Measurements from ENCODE around the gene BRF1.
"Not testable (repeated sequence)": the region's sequence is repeated elsewhere in the genome, so short reads cannot be mapped to it uniquely, and the experiment has no call there.

BRF1 gene

DNA sequence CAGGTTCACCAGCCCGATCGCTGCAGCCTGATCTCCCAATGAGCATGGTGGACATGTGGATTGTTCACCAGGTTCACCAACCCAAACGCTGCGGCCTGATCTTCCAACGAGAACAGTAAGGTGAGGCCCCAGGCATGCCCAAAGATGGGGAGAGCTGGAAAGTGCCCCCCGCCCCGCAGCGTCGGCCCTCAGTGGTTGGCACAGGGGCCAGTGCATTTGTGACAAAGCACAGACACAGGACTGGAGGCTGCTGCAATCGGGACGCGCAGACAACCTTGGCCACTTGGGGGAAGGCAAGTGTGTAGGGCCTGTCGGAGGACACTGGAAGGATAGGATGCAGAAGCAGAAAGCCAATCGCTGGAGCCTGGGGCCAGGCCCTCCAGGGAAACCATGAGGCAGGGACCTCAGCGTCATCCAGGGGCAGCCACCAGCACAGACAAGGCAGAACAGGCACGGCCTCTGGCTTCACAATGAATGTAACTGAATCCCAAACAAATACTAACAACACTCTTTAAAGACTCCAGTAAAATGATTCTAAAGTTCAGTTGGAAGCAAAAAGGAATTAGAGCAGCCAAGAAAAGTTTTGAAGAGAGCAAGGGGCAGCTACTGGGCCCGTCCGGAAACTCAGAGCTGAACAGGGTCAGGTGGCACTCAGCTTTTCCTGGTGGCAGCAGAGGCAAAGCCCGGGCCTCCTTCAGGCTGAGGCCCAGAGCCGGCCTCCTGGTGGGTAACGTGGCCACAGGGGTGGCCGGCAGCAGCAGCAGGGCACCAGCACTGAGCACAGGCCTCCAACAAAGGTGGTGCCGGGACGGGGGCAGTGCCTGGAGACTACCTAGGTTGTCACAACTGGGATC is 13.3 kb downstream of the BRF1 start:
- DNase-seq, result no peak

DNA sequence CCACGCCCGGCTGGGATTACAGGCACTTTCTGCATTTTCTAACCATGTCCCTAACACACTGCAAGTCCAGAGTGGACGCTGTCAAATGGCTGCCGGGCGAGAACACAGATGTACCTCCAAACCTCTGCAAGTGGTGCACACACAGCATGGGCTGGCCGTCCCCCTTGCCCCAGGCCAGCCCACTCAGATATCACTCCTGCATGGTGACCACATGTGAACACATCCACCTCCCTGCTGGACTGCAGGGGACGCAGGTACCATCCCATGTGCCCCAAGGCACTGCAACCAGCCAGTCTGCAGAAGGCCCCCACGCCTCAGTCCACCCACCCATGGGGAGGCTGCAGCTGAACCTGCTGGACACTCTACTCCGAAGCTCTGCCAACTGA is 14.0 kb downstream of the BRF1 start:
- no peak for DNase-seq

DNA sequence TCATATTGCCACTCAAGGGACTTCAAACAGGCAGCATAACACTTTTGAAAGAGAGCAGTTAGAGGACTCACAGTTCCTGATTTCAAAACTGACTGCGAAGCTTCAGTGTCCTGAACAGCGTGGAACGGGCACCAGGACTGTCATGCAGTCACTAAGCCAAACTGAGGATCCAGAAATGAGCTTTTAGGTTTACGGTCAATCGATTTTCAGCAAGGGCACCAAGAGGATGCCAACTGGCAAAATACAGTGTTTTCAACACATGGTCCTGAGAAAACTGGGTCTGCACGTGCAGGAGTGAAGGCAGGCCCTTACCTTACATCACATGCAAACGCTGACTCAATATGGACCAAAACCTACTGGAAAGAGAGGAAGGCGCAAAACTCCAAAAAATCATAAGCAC is 15.6 kb downstream of the BRF1 start:
- DNase-seq, result no peak

DNA sequence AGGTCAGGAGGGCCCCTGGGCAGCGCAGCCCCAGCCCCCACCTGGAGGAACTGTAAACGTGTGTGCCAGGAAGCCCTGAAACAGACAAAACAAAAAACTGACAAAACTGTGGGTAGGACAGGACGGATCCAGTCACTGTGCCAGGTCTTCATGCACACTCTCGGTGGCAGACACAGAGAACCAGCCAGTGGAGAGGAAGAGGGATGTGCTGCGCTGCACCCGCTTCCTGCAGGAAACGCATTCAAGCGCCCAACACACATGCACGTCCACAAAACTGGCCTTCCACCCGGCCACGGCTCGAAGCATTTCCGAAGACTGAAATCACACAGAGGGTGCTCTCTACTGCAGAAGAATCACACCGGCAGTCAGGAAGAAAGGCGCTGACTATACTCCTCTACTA is 16.9 kb downstream of the BRF1 start:
- peak; percentile 49 for DNase-seq

GRCh38 chr14:105283028-105283427 is 17.8 kb downstream of the BRF1 start:
- DNase-seq, result no peak

DNA sequence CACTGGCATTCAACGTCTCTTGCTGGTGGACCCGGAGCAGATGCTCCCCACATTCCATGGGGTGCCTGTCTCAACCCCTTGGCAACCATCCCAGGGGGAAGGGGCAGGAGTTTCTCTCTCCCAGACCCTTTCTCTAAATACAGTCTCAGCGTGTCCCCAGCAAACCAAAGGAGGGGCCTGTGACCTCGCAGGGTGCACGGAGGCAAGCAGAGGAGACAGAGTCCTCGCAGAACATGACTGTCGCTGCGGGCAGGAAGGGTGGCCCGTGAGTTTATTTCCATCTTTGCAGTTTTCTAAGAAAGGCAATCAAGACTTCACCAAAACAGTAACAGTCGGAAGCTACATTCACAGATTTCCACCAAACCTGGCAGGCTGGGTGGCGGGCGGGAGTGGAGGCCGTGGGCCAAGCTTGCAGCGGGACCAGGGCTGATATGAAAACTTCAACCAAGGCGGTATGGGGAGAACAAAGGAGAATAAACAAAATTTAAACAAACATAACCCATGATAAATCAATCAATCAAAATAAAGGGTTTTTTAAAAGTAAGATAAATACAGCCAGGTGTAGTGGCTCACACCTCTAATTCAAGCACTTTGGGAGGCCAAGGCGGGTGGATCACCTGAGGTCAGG is 18.6 kb downstream of the BRF1 start:
- DNase-seq, result no peak

DNA sequence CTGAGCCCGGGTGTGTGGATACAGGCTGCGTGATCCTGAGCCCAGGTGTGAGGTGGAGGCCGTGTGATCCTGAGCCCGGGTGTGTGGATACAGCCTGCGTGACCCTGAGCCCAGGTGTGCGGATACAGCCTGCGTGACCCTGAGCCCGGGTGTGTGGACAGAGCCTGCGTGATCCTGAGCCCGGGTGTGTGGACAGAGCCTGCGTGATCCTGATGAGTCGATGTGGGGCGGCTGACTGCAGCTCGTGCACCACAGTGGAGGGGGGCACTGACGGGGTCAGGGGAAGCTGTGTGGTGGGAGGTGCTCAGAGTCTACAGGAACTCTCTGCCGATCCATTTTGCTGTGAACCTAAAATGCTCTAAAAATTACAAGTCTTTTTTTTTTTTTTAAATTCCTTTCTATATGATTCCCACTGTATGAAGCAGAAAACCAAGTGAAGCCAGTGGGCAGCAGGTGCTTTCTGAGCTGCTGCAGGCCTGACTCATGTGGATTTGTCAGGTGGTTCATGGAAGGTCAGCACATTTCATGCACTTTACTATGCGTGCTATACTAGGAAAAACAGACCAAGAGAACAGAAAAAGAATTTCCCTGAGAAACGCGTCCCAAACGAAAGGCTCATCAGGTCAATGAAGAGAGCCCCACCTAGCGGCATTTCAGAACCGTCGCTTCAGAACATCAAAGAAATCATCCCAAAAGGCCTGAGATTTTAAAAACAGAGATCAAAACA is 19.3 kb downstream of the BRF1 start:
- DNase-seq, result peak; percentile 76

DNA sequence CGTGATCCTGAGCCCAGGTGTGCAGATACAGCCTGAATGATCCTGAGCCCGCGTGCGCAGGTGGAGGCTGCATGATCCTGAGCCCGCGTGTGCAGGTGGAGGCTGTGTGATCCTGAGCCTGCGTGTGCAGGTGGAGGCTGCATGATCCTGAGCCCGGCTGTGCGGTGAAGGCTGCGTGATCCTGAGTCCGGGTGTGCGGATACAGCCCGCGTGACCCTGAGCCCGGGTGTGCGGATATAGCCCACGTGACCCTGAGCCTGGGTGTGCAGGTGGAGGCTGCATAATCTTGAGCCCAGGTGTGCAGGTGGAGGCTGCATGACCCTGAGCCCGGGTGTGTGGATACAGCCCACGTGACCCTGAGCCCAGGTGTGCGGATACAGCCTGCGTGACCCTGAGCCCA is 20.3 kb downstream of the BRF1 start:
- DNase-seq, result no peak

DNA sequence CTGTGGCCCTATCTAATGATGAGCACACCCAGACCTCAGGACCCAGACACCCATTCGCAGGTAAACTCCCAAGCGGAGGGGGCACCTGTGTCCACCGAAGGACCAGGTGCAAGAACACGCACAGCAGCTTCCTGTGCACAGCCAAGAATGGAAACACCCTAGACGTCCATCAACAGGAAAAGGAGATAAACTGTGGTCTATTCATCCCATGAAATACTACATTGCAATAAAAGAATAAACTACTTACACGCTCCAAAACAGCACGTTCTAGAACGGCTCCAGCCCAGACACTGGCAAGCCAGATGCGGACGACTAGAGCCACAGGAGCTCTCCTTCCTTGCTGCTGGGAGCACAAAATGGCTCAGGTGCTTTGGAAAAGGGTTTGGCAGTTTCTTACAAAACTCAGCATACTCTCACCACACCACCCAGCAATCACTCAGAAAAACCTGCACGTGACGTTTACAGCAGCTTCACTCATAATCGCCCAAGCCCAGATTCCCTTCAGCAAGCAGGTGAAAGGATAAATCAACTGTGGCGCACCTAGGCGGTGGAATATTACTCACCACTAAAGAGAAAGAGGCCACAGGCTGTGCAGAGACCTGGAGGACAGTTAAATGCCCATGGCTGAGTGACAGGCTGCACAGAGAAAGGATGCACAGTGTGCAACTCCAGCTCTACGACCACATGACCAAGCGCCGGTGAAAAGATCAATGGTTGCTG is 21.0 kb downstream of the BRF1 start:
- no peak for DNase-seq

DNA sequence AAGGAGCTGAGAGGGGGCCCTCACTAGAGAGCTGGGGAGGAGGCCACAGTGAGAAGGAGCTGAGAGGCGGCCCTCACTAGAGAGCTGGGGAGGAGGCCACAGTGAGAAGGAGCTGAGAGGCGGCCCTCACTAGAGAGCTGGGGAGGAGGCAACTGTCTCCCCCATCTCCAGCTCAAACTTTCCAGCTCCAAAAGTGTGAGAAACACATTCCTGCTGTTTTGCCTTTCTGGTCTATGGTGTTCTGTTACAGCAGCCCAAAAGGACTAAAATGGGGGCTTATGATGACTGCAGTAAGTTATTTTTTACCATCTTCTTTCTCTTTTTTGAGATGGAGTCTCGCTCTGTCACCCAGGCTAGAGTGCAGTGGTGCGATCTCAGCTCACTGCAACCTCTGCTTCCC is 23.4 kb downstream of the BRF1 start:
- not testable (repeated sequence) for DNase-seq

DNA sequence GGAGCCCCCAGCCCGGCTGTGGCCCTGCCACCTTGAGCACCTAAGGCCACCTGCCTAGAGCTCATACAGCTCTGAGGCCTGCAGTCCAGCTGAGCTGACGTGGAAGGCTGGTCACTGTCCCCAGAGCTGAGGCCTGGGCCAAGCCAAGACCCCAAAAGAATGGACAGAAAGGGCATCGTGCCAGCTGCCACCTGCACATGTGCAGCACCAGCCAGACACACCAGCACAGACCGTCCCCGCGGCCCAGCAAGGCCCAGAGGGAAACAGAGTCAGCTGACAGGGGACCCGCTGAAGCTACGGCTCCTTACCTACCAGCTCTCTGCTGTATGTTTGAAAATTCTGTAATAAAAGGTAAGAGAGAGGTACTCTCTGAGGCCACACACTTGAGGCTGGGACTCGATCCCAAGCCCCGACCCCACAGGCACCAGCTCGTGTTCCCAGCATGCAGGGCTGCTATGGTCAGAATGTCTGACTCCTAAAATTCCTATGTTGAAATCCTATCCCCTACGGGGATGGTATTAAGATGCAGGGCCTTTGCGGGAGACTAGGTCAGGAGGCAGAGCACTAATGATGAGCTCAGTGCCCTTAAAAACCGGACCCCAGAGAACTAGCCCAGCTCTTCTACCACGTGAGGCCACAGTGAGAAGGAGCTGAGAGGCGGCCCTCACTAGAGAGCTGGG is 25.4 kb downstream of the BRF1 start:
- DNase-seq, result no peak

DNA sequence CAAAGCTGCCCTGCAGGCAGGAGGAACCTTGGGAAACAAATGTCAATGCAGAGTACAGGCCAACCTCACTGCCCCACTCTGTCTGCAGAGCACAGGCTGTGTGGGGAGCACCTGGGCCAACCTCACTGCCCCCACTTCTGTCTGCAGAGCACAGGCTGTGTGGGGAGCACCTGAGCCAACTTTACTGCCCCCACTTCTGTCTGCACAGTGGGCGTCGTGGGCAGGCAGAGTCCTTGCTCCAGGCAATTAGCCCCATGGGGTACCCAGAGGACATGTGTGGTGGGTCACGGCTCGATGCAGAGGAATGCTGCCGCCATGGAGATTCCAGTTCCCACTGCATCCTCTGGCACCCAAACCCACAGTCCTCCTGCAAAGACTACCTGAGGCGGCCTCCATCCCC is 26.2 kb downstream of the BRF1 start:
- DNase-seq, result no peak

- DNase-seq, result no peak
Measured at GRCh38 chr14:105273062-105273461, 27.7 kb downstream of the BRF1 start.

DNA sequence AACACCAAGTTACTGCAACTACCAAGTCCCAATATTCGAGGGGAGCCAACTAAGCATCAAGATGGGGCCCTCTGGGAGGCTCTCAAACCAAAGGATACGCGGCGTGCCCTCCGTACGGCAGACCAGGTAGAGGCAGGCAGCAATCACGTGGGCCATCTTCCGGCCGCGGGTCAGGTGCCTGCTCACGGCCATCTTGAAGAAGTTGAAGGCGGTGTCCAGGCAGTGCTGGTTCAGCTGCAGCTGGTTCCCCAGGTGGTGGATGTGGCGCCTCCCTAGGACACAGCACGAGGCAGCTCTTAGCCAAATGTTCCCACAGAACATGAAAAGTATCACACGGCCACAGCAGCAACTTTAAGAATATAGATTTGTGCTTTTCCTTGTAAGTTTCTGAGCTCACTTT is 28.2 kb downstream of the BRF1 start:
- no peak for DNase-seq

DNA sequence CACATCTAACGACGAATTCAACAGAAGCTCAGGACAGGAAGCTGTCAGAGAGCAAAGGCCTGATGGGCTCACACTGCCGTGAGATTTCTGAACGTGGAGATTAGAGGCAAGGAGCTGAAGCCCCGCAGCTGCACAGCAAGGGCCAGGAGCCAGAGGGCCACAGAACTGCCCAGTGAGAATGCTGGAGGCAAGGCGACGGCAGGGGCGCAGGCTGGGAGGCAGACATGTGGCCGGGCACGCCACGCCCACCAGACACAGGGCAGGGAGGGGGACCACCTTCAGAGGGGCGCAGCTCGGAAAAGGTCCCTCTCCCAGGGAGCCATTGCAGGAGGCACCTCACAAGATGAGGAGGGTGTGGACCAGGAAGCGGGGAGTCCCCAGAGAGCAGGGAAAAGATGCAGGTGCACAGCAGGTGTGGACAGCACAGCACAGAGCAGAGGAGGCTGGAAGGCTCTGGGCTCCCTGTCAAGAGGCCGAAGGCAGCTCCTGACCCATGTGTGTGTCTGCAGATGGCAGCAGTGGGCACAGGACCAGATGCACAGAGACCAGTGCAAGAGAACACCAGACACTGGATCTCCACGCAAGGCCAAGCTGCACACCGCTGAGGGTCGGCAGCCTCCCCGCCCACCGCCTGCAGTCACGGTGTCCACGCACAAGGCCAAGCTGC is 29.4 kb downstream of the BRF1 start:
- DNase-seq, result no peak

GRCh38 chr14:105269405-105269804 is 31.4 kb downstream of the BRF1 start:
- no peak for DNase-seq

- no peak for DNase-seq
Measured at GRCh38 chr14:105268736-105269354, 32.0 kb downstream of the BRF1 start.

DNA sequence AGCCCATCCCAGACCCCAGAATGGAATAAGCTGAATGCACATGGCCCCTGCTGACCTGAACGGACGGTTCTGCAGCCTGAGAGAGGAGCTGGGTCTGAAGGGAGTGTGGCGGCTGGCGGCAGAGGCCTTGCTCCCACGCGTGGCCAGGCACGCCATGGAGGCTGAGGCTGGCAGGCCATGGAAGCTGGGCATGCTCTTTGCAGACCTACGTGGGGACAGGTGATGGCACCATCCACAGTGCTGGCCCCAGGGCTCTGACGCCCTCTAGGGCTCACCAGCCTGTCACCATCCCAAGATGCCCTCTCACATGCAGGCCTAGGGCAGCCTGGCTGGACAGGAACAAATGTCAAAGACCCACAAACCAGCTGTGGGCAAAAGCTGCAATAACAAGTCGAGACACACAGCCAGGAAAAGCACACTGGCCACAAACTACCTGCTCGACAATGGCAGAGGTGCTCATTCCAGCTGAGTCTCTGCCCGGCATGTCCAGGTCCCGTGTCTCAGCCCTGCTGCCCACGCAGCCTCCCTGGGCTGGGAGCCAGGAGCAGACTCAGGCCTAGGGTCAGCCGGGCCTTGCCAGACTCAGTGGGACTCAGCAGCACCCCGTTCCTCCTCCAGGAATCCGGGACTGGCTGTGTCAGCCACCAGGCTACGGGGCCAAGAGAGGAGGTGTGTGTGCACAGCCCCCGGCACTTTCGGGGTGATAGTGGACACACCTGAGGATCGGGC is 32.8 kb downstream of the BRF1 start:
- DNase-seq, result no peak

DNA sequence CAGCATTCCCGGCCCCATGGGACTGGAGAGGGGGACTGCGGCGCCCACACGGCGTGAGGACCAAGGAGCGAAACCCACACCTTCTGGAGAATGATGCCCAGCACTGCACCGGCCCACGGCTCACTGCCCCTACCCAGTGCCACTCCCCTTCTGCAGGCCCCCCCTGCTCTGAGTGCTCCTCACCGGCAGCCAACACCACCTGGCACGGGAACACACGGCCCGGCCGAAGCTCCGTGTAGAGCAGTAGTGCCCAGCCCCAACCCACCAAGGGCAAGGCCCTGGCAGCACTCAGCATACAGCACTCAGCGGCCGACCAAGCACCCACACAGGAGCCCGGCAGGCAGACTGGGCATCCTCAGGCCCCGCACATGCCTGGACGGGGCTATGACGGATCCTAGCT is 39.0 kb downstream of the BRF1 start:
- DNase-seq, result no peak

DNA sequence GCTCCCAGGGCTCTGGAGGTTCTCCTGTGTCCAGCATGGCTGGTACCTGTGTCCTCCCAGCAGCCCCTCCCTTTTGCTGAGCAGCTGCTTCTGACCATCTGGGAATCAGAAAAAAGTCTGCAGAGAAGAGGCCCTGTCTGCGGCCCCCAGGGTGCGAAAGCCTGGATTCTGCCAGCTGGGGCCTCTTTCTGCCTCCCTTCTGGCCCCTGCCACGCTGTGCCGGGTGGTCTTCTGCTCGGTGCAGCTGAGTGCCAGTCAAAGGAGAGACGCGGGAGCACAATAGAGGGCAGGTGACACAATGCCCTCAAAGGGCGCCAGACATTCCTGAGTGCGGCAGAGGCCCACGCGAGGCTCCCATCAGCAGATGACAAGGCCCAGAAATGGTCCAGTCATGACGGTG is 39.8 kb downstream of the BRF1 start:
- DNase-seq, result no peak

GRCh38 chr14:105258846-105259245 is 42.0 kb downstream of the BRF1 start:
- no peak for DNase-seq

Data from hematopoietic multipotent progenitor cell treated with erythropoietin and hydrocortisone succinate and interleukin-3 and kit ligand, for 4 days (in vitro differentiated cells).